OCI-M2 (cell line): ENCODE results near the gene FANCC.

Source experiments
- DNase-seq: peaks from one replicate; lab custom pipeline; 2025; ENCODE audit not compliant: unreplicated experiment; lab: John Stamatoyannopoulos, UW

Gene FANCC

DNA sequence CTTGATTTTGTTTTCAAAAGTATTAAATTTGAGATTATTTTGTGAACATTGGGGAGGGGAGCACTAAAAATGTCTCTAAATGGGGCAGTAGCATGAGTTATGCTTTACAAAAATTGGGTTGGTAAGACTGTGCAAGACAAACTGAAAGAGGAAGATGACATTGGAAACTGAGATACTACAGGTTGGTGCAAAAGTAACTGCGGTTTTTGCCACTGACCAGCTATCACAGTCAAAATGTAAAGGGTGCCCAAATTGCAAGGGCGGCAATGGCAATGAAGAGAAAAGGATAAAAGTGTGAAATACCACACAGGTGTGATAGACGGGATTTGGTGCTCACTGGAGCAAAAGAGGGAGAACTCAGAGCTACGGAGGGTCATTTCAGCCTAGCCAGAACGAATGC, 124.0 kb downstream of the FANCC start:
- DNase-seq: no peak

DNA sequence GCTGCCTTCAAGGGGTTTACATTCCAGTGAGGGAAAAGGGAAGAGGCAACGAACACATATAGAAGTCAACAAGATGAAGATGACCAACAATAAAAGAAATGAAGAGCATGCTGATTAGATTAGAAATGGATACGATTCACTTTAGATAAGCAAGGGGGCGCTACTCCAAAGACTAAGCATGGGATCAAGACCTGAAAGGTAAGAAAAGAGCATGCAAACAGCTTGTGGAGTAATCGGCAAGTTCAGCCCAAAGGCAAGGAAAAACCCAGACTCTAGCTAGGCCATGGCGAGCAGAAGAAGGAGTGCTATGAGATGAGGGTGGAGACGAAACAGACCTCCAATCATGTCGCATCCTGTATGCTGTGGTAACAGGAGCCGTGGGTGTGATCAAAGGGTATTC, 124.4 kb downstream of the FANCC start:
- DNase-seq: no peak

- no peak for DNase-seq
These were observed 124.9 kb downstream of the FANCC start for GRCh38 chr9:95192631-95193030.

DNA sequence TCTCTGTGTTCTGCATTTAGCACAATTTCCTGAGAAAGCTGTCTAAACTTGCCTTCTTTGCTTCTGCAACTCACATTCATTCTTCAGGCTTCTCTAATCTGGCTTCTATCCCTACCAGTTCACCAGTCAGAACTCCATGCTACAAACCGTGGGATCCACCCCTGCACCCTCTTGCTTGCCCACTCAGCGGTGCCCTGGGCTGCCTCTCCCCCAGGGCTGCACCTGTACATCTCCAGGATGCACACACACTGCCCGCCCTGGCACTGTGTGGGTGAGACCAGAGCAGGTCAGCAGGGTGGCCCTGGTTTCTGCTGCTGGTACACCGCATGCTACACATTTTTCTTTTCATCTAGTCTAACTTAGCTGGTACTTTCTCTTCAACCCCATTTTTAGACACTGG, 127.1 kb downstream of the FANCC start:
- no peak for DNase-seq

GRCh38 chr9:95189251-95190098, 128.0 kb downstream of the FANCC start:
- DNase-seq: no peak

DNA sequence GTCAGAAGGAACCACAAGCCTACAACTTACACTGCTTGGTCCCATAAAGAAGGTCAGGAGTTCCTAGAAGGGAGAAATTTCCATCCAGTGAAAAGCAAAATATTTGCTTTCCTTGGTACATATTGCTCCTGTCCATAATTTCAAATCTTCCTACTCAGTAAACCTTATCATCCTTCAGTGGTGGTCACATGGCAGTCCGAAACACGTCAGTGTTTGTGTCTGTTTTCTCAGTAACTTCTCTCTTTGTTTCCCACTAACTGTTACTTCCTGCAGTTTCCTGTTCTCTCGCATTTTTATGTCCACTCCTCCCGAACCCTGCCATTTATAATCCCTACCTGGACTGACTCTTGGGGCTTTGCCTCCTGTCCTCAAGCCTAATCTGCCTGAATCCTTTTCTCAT, 129.1 kb downstream of the FANCC start:
- no peak for DNase-seq

DNA sequence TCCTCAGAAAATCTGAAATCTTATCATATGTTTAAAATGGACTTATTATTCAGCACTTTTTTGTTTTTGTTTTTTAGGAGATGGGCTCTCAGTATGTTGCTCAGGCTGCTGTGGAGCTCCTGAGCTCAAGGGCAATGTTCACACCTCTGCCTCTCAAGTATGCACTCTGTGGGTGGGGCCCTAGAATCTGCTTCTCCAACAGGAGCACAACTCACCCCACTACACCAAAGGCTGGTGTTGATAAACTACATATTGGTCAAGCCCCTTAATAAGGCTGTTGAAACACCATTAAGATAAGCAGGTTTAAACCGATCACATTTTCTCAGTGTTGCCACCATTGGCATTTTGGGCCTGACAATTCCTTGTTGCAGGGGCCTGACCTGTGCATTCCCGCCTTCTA, 131.6 kb downstream of the FANCC start:
- no peak for DNase-seq

DNA sequence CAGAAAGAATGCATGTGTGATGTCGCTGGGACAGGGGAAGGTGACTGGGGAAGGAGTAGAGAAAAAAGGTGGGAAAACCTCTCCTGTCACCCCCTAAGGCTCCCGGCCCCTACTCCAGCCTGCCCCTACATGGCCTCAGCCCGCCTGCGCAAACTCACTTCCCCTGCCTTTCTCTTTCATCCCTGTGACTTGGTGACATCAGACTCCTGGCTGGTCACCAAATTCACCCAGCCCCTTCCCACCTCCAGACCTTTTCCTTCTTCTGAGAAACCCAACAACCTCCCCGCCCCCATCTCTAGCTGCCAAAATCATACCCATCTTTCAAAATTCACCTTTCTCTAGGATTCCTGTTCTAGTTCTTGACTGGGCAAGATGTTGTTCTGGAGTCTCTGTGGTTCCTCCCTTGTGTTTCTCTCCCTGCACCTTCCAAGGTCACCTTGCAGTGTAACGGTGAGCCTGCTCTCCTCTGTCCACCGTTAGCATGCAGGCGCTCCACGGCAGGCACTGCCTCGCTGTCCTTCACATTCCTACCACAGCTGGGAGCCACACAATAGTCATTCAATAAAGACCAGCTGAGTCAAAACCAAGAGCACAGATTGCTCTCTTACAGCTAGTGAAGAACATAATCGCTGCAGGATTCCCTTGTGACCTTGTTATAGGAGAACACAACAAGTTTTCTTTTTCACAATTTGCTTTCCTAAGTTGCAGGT, 134.5 kb downstream of the FANCC start:
- no peak for DNase-seq

DNA sequence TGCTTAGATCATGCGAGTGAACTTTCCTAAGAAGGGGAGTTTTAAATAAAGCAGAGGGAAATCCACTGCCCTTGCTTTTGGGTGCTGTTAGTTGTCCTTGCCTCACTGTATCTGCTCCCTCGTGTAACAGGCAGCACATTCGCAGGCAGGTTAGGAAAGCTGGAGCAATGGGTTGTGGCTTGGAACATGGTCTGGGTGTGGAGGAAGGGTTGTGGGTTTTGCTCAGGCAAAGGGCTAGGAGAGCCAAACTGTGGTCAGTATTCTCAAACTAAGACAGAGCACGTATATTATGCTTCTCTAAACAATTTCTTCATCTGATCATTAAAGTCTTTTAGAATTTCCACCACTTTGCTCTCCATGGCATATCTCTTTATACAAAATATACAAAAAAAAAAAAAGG, 135.7 kb downstream of the FANCC start:
- DNase-seq: no peak

DNA sequence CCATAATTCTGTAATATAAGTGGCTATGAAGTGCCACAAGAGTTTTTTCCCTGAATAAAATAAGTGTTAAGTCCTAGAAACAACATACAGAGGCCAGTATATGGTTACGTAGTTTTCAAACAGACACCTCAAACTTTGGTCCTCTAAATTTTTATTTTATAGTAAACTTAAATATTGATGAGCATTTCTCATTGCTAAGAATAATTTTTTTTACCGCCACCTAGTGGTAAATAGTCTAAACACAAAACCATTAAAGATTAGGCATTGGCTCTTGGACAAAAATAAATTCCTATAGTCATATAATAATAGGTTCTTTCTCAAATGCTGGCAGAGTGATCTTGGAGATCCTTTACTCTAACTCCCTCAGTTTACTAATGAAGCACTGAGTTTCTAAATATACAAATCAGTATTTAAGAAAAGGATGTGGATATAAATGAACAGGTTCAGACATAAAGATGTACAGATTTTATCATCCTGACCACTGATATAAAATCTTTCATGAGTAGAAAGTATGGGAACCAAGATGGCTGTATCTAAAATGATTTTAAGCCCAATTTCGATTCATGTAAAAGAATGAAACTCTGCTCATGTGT, 136.2 kb downstream of the FANCC start:
- no peak for DNase-seq

GRCh38 chr9:95177617-95178016, 139.9 kb downstream of the FANCC start:
- DNase-seq: no peak

GRCh38 chr9:95176755-95177319, 140.7 kb downstream of the FANCC start:
- DNase-seq: no peak

- no peak for DNase-seq
These were observed 142.0 kb downstream of the FANCC start for GRCh38 chr9:95175523-95175922.

- DNase-seq: no peak
These were observed 143.5 kb downstream of the FANCC start for GRCh38 chr9:95174038-95174437.

- DNase-seq: no peak
These were observed 145.9 kb downstream of the FANCC start for GRCh38 chr9:95171596-95171995.

- no peak for DNase-seq
These were observed 146.5 kb downstream of the FANCC start for GRCh38 chr9:95171001-95171400.

DNA sequence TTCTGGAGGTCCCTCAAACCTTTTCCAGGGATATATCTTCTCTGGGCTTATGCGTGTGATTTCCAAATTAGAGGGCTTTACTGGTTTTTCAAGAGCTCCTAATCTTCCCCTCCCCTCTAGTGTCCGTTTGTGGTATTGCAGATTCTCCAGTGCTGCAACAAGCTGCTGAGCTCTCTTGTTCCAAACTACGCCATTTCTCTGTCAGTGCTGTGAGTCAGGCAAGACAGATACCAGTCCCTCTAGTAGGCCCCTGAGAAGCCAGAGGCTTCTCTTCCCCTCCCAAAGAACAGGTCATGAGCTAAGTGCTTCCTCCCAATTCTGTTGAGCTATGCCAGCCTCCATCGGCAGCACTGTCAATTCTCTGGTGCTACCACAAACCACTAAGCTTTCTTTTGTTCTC, 149.5 kb downstream of the FANCC start:
- DNase-seq: no peak

GRCh38 chr9:95165004-95165403, 152.5 kb downstream of the FANCC start:
- DNase-seq: no peak

- no peak for DNase-seq
These were observed 159.9 kb downstream of the FANCC start for GRCh38 chr9:95157481-95158151.

- DNase-seq: no peak
These were observed 161.4 kb downstream of the FANCC start for GRCh38 chr9:95156074-95156473.

DNA sequence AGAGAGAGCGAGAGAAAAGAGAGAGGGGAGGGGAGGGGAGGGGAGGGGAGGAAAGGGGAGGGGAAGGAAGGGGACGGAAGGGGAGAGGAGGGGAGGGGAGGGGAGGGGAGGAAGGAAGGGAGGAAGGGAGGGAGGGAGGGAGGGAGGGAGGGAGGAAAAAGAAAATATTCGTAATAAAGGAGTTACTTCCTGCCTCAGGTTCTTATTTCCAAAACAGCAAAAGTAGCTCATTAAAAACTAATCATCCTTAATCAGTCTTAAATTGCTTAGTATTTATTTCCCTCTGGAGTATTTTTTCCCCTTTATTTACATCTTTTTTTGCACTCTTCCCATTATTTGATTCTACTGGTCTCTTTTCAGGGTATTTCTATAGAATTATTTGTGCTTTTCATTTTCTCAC, 162.3 kb downstream of the FANCC start:
- no peak for DNase-seq
